ENCODE results near the gene SLC39A11.
"Not testable (repeated sequence)": the region's sequence is repeated elsewhere in the genome, so short reads cannot be mapped to it uniquely, and the experiment has no call there.

Gene SLC39A11

GRCh38 chr17:72947475-72947874 is 145.0 kb downstream of the SLC39A11 start:
- no peak for DNase-seq (ENCODE audit: low read depth)

GRCh38 chr17:72946696-72947095 is 145.8 kb downstream of the SLC39A11 start:
- no peak for DNase-seq (ENCODE audit: low read depth)

- DNase-seq (ENCODE audit: low read depth) = no peak
Observed at GRCh38 chr17:72946156-72946555, 146.3 kb downstream of the SLC39A11 start.

- no peak for DNase-seq (ENCODE audit: low read depth)
Observed at GRCh38 chr17:72945473-72945872, 147.0 kb downstream of the SLC39A11 start.

GRCh38 chr17:72943826-72944689 is 148.4 kb downstream of the SLC39A11 start:
- DNase-seq (ENCODE audit: low read depth) = no peak

- DNase-seq (ENCODE audit: low read depth) = no peak
Observed at GRCh38 chr17:72942579-72942978, 149.9 kb downstream of the SLC39A11 start.

GRCh38 chr17:72940496-72940895 is 152.0 kb downstream of the SLC39A11 start:
- DNase-seq (ENCODE audit: low read depth) = no peak

- DNase-seq (ENCODE audit: low read depth) = no peak
Observed at GRCh38 chr17:72938482-72938881, 154.0 kb downstream of the SLC39A11 start.

- no peak for DNase-seq (ENCODE audit: low read depth)
Observed at GRCh38 chr17:72937707-72938106, 154.8 kb downstream of the SLC39A11 start.

GRCh38 chr17:72937254-72937653 is 155.2 kb downstream of the SLC39A11 start:
- not testable (repeated sequence) for DNase-seq (ENCODE audit: low read depth)

- DNase-seq (ENCODE audit: low read depth) = no peak
Observed at GRCh38 chr17:72935984-72936383, 156.5 kb downstream of the SLC39A11 start.

GRCh38 chr17:72934927-72935326 is 157.6 kb downstream of the SLC39A11 start:
- DNase-seq (ENCODE audit: low read depth) = no peak

- no peak for DNase-seq (ENCODE audit: low read depth)
Observed at GRCh38 chr17:72931635-72932034, 160.9 kb downstream of the SLC39A11 start.

- no peak for DNase-seq (ENCODE audit: low read depth)
Observed at GRCh38 chr17:72931163-72931562, 161.3 kb downstream of the SLC39A11 start.

- no peak for DNase-seq (ENCODE audit: low read depth)
Observed at GRCh38 chr17:72930031-72930430, 162.5 kb downstream of the SLC39A11 start.

- DNase-seq (ENCODE audit: low read depth) = no peak
Observed at GRCh38 chr17:72928454-72929136, 163.9 kb downstream of the SLC39A11 start.

- no peak for DNase-seq (ENCODE audit: low read depth)
Observed at GRCh38 chr17:72927760-72928159, 164.7 kb downstream of the SLC39A11 start.

GRCh38 chr17:72927146-72927545 is 165.3 kb downstream of the SLC39A11 start:
- no peak for DNase-seq (ENCODE audit: low read depth)

GRCh38 chr17:72926171-72926570 is 166.3 kb downstream of the SLC39A11 start:
- peak; percentile 2 for DNase-seq (ENCODE audit: low read depth)

GRCh38 chr17:72924196-72924595 is 168.3 kb downstream of the SLC39A11 start:
- DNase-seq (ENCODE audit: low read depth) = no peak

- no peak for DNase-seq (ENCODE audit: low read depth)
Observed at GRCh38 chr17:72922219-72922618, 170.3 kb downstream of the SLC39A11 start.

- DNase-seq (ENCODE audit: low read depth) = no peak
Observed at GRCh38 chr17:72921347-72922054, 171.0 kb downstream of the SLC39A11 start.

GRCh38 chr17:72920513-72920912 is 172.0 kb downstream of the SLC39A11 start:
- DNase-seq (ENCODE audit: low read depth) = no peak
